DMS153 treated with DMSO at 0.1 percent for 48 hours (cell line): Measurements from ENCODE around the gene RNF152.

ENCODE experiments used
- DNase-seq: peaks from one replicate; lab custom pipeline; 2025; ENCODE audit not compliant: unreplicated experiment; lab: John Stamatoyannopoulos, UW

The RNF152 gene

GRCh38 chr18:61894751-61895524 is 2.1 kb upstream of the RNF152 start:
- no peak for DNase-seq

- DNase-seq, result peak; percentile 42
Measured at GRCh38 chr18:61893971-61894750, 1.4 kb upstream of the RNF152 start.

- DNase-seq, result no peak
Measured at GRCh38 chr18:61893309-61893970, 633 bp upstream of the RNF152 start.

GRCh38 chr18:61891894-61892293 is 913 bp downstream of the RNF152 start:
- DNase-seq, result no peak

GRCh38 chr18:61891271-61891670 is 1.5 kb downstream of the RNF152 start:
- DNase-seq, result peak; percentile 46

- no peak for DNase-seq
Measured at GRCh38 chr18:61890344-61890743, 2.5 kb downstream of the RNF152 start.

- no peak for DNase-seq
Measured at GRCh38 chr18:61889541-61889940, 3.3 kb downstream of the RNF152 start.

- DNase-seq, result no peak
Measured at GRCh38 chr18:61888622-61889021, 4.2 kb downstream of the RNF152 start.

GRCh38 chr18:61887838-61888237 is 5.0 kb downstream of the RNF152 start:
- DNase-seq, result no peak

GRCh38 chr18:61883547-61883946 is 9.3 kb downstream of the RNF152 start:
- DNase-seq, result no peak

- DNase-seq, result no peak
Measured at GRCh38 chr18:61882296-61883004, 10.4 kb downstream of the RNF152 start.

GRCh38 chr18:61876899-61877298 is 15.9 kb downstream of the RNF152 start:
- no peak for DNase-seq

- no peak for DNase-seq
Measured at GRCh38 chr18:61870151-61870550, 22.7 kb downstream of the RNF152 start.

GRCh38 chr18:61869636-61870035 is 23.2 kb downstream of the RNF152 start:
- DNase-seq, result no peak

- no peak for DNase-seq
Measured at GRCh38 chr18:61865466-61866175, 27.2 kb downstream of the RNF152 start.

- DNase-seq, result no peak
Measured at GRCh38 chr18:61861372-61861771, 31.4 kb downstream of the RNF152 start.

GRCh38 chr18:61860302-61860701 is 32.5 kb downstream of the RNF152 start:
- no peak for DNase-seq

- no peak for DNase-seq
Measured at GRCh38 chr18:61859113-61859512, 33.7 kb downstream of the RNF152 start.

- no peak for DNase-seq
Measured at GRCh38 chr18:61856678-61857077, 36.1 kb downstream of the RNF152 start.
